ENCODE results near the gene EHF. TPM values are rescaled to one million over a fixed set of nuclear protein-coding genes. Genes with fewer than 3 reads are reported as not detected.

Gene EHF
- total and polyA plus RNA-seq, 2 of the 13 experiments (the other 11 are each of a cell fraction or from before 2014, with no cell fraction given) = 0.04 to 0.46 TPM

- TF ChIP-seq HMGXB3 (CRISPR knock-in tag; IDR thresholded peaks at IDR 0.05; ENCODE audit: borderline replicate concordance) = 0 out of 2 replicates have a peak, but pooled peaks have one; percentile 51
- TF ChIP-seq ZGPAT (CRISPR knock-in tag; IDR thresholded peaks at IDR 0.05) = 0 out of 2 replicates have a peak, but pooled peaks have one; percentile 38
- peak; percentile 15; the same call in 1 of the 2 replicates for TF ChIP-seq SAP130 (CRISPR knock-in tag; IDR thresholded peaks at IDR 0.05; ENCODE audit: low read depth)
- peak; percentile 11; the same call in 1 of the 2 replicates for TF ChIP-seq YEATS2 (CRISPR knock-in tag; IDR thresholded peaks at IDR 0.05; ENCODE audit: borderline replicate concordance)
- peak; percentile 90 for TF ChIP-seq RAD21 (CRISPR knock-in tag; IDR thresholded peaks at IDR 0.05)
- peak; percentile 27; the same call in 1 of the 2 replicates for TF ChIP-seq ZNF230 (CRISPR knock-in tag; IDR thresholded peaks at IDR 0.05)
- no peak for TF ChIP-seq SOX6 (IDR thresholded peaks at IDR 0.05)
- peak; percentile 11; the same call in 1 of the 2 replicates for TF ChIP-seq SOX6 (CRISPR knock-in tag; IDR thresholded peaks at IDR 0.05)
- TF ChIP-seq THRA (CRISPR knock-in tag; IDR thresholded peaks at IDR 0.05; ENCODE audit: borderline replicate concordance) = 0 out of 2 replicates have a peak, but pooled peaks have one; percentile 14
- TF ChIP-seq ZBTB7B (CRISPR knock-in tag; IDR thresholded peaks at IDR 0.05) = 0 out of 2 replicates have a peak, but pooled peaks have one; percentile 61
- TF ChIP-seq EP300 (IDR thresholded peaks at IDR 0.05; ENCODE audit: low read depth in 2 of 2, low read length in 2 of 2) = peak in 1 of 2 experiments; percentile 86; a peak in 1 of 4 replicates
- no peak for TF ChIP-seq EP300 (CRISPR knock-in tag; IDR thresholded peaks at IDR 0.05; ENCODE audit: borderline replicate concordance)
- peak; percentile 29; the same call in 1 of the 2 replicates for TF ChIP-seq SOX5 (CRISPR knock-in tag; IDR thresholded peaks at IDR 0.05; ENCODE audit: borderline replicate concordance)
- TF ChIP-seq RFX5 (IDR thresholded peaks at IDR 0.05; ENCODE audit: low read depth, low read length) = peak; percentile 32; the same call in 1 of the 2 replicates
- peak; percentile 35; the same call in 1 of the 2 replicates for TF ChIP-seq TAF1 (CRISPR knock-in tag; IDR thresholded peaks at IDR 0.05)
- TF ChIP-seq DMAP1 (CRISPR knock-in tag; IDR thresholded peaks at IDR 0.05) = peak; percentile 35; the same call in 1 of the 2 replicates
Measured at GRCh38 chr11:34585735-34586487, 35.0 kb upstream of the EHF start (continued).

Measured in HepG2 (cell line).